Fibroblast of villous mesenchyme (primary cell): ENCODE data around the gene ISCU. TPM values are rescaled to one million over a fixed set of nuclear protein-coding genes. Genes with fewer than 3 reads are reported as not detected.
A peak's percentile ranks its signal among the peaks of the same experiment; 100 is the strongest.

Experiments used
- DNase-seq: peaks from one replicate; pipeline ENCODE4 v3.0.0-alpha.2; 2010; ENCODE audit warnings: low read depth
- H3K4me3 ChIP-seq: 2 replicates; pipeline ENCODE4 v1.5.1; 2011; ENCODE audit warnings: low read depth, mild to moderate bottlenecking, low read length
- total RNA-seq: library from RNA; depleted of rRNA; stranded (reverse); fragments of >200 nt; gene quantifications from 2 replicates; pipeline ENCODE4 v1.2.3, GENCODE V29; 2012
- TF ChIP-seq, protein P1 (sequence below): IDR thresholded peaks from 2 replicates; pipeline ENCODE4 v1.5.1; 2012; ENCODE audit warnings: low read depth, mild to moderate bottlenecking, low read length; ENCODE audit not compliant: insufficient read depth

ISCU gene
- total RNA-seq, 1 donor: 105 TPM

DNA sequence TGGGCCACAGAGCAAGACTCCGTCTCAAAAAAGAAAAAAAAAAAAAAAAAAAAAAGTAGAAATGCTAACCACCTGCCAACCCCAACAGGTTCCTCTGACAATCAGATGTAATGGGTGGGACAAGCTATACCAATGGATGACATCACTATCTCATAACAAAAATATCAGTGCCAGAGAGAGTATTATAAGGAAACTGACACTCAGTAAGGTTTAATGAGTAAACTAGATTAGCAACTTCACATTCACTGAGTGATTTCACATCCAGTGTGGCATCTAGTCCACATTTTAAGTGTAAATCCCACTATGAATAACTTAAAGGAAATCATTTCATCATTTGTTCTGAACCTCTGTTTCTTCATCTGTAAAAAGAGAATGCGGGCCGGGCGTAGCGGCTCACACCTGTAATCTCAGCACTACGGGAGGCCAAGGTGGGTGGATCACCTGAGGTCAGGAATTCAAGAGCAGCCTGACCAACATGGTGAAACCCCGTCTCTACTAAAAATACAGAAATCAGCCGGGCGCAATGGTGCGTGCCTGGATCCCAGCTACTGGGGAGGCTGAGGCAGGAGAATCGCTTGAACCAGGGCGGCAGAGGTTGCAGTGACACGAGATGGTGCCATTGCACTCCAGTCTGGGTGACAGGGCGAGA is 3.3 kb upstream of the ISCU start:
- TF ChIP-seq, protein P1, sequence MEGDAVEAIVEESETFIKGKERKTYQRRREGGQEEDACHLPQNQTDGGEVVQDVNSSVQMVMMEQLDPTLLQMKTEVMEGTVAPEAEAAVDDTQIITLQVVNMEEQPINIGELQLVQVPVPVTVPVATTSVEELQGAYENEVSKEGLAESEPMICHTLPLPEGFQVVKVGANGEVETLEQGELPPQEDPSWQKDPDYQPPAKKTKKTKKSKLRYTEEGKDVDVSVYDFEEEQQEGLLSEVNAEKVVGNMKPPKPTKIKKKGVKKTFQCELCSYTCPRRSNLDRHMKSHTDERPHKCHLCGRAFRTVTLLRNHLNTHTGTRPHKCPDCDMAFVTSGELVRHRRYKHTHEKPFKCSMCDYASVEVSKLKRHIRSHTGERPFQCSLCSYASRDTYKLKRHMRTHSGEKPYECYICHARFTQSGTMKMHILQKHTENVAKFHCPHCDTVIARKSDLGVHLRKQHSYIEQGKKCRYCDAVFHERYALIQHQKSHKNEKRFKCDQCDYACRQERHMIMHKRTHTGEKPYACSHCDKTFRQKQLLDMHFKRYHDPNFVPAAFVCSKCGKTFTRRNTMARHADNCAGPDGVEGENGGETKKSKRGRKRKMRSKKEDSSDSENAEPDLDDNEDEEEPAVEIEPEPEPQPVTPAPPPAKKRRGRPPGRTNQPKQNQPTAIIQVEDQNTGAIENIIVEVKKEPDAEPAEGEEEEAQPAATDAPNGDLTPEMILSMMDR: no peak
- no peak for DNase-seq
- H3K4me3 ChIP-seq: no peak overlapping the region

DNA sequence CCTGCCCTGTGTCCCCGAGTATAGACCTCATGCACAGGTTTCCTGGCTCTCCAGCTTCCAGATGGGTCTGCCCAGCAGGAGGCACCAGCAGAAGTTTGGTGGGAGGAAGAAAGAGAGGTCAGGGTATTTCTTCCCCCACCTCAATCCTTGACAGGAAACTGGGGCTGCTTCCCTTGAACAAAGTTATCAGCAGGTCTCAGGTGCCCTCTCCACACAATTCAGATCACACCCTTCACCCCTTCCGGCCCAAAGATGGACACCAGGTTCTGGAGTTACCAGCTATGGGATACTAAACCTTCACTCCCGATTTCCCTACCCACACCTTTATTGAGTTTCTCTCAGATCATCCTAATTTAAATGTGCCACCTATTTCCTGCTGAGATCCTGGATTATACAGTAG is 2.6 kb upstream of the ISCU start:
- DNase-seq: no peak
- TF ChIP-seq, protein P1: peak; percentile 16

DNA sequence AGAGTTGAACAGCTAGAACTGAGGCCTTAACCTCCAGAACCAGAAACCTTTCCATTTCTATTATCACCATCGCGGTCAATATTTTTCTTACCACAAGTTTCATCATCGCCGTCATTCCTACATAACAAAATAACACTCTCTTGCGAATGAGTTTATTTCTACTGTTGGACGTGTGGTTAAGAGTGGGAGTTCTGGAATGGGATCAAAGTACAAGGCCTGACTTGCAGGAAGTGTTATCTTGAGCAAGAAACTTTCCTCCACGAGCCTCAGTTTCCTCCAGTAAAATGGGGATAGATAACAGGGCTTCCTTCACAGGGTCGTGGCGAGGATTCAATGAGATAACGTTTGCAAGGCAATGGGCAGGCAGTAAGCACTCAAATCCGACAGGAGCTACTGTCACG is 2.1 kb upstream of the ISCU start:
- peak; percentile 82 for DNase-seq
- peak overlapping the region; percentile 97 for H3K4me3 ChIP-seq
- TF ChIP-seq, protein P1: no peak

More for the DNA sequence above, 2.6 kb upstream of the ISCU start:
- peak overlapping the region; percentile 97 for H3K4me3 ChIP-seq

DNA sequence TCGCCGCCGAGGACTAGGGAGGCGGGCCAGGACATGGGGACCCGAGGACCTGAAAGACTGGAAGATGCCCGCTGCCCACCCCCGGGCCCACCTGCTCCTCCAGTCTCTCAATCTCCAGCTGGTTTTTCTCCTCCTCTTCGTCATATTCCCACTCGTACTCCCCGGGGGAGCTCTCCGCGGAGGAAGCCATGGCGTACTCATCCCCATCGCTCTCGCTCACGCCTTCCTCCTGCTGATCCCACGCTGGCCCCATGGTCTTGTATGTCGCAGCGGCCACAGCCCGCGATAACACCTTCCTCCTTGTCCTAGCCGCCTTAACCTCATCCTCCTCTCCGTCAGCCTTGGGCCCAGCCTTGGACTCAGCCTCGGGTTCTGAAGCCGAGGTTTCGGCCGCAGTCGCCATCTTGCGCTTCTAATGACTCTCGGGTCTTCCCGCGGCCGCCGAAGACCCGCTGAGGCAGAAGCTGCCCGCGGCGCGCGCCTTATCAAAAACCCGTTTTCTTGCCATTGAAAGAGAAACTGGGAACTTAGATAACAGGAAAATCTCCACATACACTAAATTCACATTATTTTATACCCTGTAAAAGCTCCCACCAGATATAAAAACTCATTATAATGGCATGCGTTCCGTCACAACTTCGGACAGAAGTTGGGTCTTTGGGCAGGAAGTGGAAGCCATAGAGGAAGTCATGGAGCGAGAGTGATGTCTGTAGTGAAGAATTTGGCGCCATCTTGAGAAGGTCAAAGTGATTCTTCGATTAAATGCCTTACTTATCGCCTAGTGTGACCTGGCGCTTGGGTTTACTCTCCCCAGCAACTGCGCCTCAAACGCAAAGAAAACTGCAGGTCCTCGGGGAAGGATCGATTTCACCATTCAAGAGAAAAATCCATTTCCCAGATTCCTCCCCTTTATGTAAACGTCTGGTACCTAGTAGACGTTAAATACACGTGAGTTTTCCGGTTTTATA is 1.4 kb upstream of the ISCU start, which contains the start of gene SART3:
Gene SART3, minus strand, starts transcription at position 422 of the 968 bp plus-strand sequence. Its CDS starts 19 bp downstream, at position 403.
- TF ChIP-seq, protein P1: no peak
- H3K4me3 ChIP-seq: peak within 1 kb of the TSS; percentile 97
- DNase-seq: peak; percentile 89

DNA sequence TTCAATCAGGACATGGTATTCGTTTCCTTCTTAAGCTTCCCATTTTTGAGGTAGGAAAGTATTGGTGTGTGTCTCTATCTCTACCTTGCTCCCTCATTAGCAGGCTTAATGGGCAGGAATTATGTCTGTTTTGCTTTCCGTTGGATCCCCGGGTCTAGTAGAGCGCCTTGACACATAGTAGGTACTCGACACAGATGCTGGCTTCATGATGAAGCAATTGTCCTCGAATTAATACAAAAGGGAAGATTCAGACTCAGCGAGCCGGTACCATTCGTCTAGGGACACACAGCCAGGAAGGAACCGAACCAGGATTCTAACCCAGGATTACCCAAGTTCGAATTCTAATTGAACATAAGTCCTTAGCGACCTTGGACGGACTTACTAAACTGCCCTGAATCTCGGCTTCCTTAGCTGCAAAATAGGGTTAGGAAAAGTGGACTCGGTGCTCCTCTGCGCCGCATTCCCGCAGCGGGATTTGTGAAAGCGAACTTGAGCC is 496 bp upstream of the ISCU start:
- TF ChIP-seq, protein P1: no peak
- H3K4me3 ChIP-seq: peak overlapping the region; percentile 97
- DNase-seq: peak; percentile 14

DNA sequence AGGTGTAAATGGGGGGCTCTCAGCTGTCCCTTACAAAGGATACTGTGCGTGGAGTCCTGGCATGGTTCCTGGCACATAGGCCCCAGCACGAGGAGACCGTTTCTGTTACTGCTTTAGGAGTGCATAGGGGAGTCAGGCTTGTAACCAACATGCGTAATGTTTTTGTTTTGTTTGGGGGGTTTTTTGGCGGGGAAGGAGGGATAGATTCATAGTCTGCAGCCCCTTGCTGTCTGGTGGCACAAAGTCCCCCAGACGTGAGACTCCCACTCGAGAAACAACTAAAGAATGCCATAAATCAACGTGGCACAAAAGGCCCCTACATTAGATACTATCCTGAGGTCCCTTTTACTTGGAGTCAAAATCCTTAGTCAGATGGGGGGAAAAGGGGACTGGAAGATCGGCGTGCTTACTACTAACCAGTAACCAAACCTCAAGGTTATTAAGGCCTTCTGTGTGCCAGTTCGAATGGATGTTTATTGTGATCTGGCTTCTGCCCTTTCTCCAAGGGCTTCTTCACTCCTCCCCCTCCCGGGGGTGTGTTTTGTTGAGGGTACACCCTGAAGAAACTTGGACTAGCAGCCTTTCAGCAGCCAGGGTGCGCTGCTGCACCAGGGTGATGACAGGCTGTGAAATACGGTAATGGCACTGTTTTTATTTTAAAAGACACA is 874 bp downstream of the ISCU start:
- TF ChIP-seq, protein P1: peak; percentile 91
- H3K4me3 ChIP-seq: peak overlapping the region; percentile 82
- peak; percentile 92 for DNase-seq
